GM15510 (cell line): ENCODE results near the gene MVB12B.

Experiments used
- POLR2A ChIP-seq: IDR thresholded peaks from 3 replicates; pipeline ENCODE4 v1.6.1; 2011; ENCODE audit warnings: borderline replicate concordance; ENCODE audit not compliant: insufficient read length; ENCODE audit errors: extremely low read depth

Gene MVB12B

GRCh38 chr9:126519660-126520420 lies 193.2 kb downstream of the MVB12B start:
- no peak for TF ChIP-seq POLR2A

- no peak for TF ChIP-seq POLR2A
Measured at GRCh38 chr9:126520453-126520852, 193.8 kb downstream of the MVB12B start.

- TF ChIP-seq POLR2A = no peak
Measured at GRCh38 chr9:126521089-126521488, 194.5 kb downstream of the MVB12B start.

GRCh38 chr9:126521551-126521950 lies 194.9 kb downstream of the MVB12B start:
- no peak for TF ChIP-seq POLR2A

- TF ChIP-seq POLR2A = no peak
Measured at GRCh38 chr9:126521976-126522590, 195.5 kb downstream of the MVB12B start.

GRCh38 chr9:126522612-126523356 lies 196.2 kb downstream of the MVB12B start:
- no peak for TF ChIP-seq POLR2A

GRCh38 chr9:126523611-126524111 lies 197.0 kb downstream of the MVB12B start:
- TF ChIP-seq POLR2A = no peak

- TF ChIP-seq POLR2A = no peak
Measured at GRCh38 chr9:126524353-126525077, 197.9 kb downstream of the MVB12B start.

GRCh38 chr9:126526218-126527108 lies 199.8 kb downstream of the MVB12B start:
- TF ChIP-seq POLR2A = no peak

- no peak for TF ChIP-seq POLR2A
Measured at GRCh38 chr9:126527109-126527825, 200.6 kb downstream of the MVB12B start.

- no peak for TF ChIP-seq POLR2A
Measured at GRCh38 chr9:126528111-126528510, 201.5 kb downstream of the MVB12B start.

GRCh38 chr9:126528915-126529314 lies 202.3 kb downstream of the MVB12B start:
- no peak for TF ChIP-seq POLR2A

GRCh38 chr9:126531035-126531571 lies 204.5 kb downstream of the MVB12B start:
- no peak for TF ChIP-seq POLR2A
